Esophagus (tissue), 2 donors: Measurements from ENCODE around the gene TMEM9. TPM values are rescaled to one million over a fixed set of nuclear protein-coding genes. Genes with fewer than 3 reads are reported as not detected.

Experiments
- H3K27ac ChIP-seq, 2 donors: one replicate each; pipeline ENCODE4 v1.5.1; 2013; ENCODE audit warnings: low read depth in 2 of 2, mild to moderate bottlenecking in 2 of 2, inconsistent platforms in 1 of 2, low read length in 1 of 2, moderate library complexity in 1 of 2
- H3K27me3 ChIP-seq, 2 donors: one replicate each; pipeline ENCODE4 v1.6.1; 2013; ENCODE audit warnings: low read length in 2 of 2, control low read depth in 1 of 2, mild to moderate bottlenecking in 1 of 2; ENCODE audit not compliant: insufficient read depth in 2 of 2, control insufficient read depth in 1 of 2
- H3K36me3 ChIP-seq, 2 donors: one replicate each; pipeline ENCODE4 v1.6.1; 2013; ENCODE audit warnings: low read length in 1 of 2; ENCODE audit not compliant: control insufficient read depth in 2 of 2, insufficient read depth in 2 of 2
- H3K4me1 ChIP-seq, 2 donors: one replicate each; pipeline ENCODE4 v1.6.1; 2013; ENCODE audit warnings: low read length in 1 of 2; ENCODE audit not compliant: control insufficient read depth in 2 of 2, insufficient read depth in 2 of 2
- H3K4me3 ChIP-seq, 2 donors: one replicate each; pipeline ENCODE4 v1.5.1; 2013; ENCODE audit warnings: low read length in 2 of 2, mild to moderate bottlenecking in 2 of 2, low read depth in 1 of 2, moderate library complexity in 1 of 2
- H3K9me3 ChIP-seq, 2 donors: one replicate each; pipeline ENCODE4 v1.6.1; 2013; ENCODE audit warnings: mild to moderate bottlenecking in 2 of 2, low read depth in 1 of 2, low read length in 1 of 2, moderate library complexity in 1 of 2; ENCODE audit not compliant: control insufficient read depth in 2 of 2, insufficient read depth in 1 of 2
- WGBS, 2 donors: extraction: QIAGEN DNeasy Blood & Tissue Kit; methylation state at CpG; one replicate each; pipeline ENCODE4 v1.1.7; 2013; 5-methylcytosine and 5-hydroxymethylcytosine counted together
- polyA plus RNA-seq, 2 donors: library from polyadenylated mRNA; stranded (reverse); fragments of 200-250 nt; gene quantifications; one replicate each; pipeline ENCODE4 v1.2.3, GENCODE V29; 2013
- donor health status: healthy with polysubstance abuse.
- donor health status: Bipolar disorder and iron deficiency.

The TMEM9 gene
- polyA plus RNA-seq, 2 donors = 13.2 to 25.7 TPM

DNA sequence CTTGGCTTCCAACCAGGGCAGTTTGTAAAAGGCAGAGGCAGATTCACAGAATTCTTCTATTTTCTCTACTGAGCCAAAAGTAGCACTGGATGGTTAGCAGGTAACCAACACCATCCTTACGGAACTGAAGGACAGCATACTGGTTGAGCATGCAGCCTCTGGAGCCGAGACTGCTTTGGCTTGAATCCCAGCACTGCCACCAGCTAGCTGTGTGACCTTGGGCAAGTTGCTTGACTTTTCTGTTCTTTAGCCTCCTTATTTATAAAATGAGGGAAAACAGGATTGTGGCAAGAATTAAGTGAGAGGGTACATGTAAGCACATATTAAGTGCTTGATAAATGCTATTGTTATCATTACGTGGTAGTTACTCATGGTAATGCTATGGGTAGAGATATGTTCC, 61.5 kb downstream of the TMEM9 start:
- no peaks in the 10 kb centered on the region for H3K27me3 ChIP-seq
- no peaks in the 10 kb centered on the region for H3K4me1 ChIP-seq
- 79 to 84% methylated on average over 3 of the region's 3 CpGs for WGBS, 2 donors
- H3K9me3 ChIP-seq = no peaks in the 10 kb centered on the region
- H3K4me3 ChIP-seq = no peak overlapping the region
- H3K27ac ChIP-seq = no peak overlapping the region
- no peaks in the 10 kb centered on the region for H3K36me3 ChIP-seq

DNA sequence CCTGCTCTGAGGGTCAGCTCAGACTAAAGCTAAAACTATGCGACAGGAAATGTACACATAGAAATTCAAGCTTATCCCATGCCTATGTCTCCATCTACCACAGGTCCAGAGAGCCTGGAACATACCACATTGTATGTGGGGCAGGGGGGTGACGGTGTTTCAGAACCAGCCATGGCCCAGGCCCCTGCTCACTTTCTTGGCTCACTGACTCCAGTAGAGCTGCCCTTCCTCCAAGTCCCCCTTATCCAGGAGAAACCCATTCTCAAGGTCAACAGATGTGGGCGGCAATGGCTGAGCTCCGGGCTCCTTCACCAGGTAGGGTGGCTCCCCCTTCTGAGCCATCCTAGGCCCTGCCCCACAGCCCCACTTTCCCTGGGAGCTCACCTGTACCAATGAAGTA, 63.0 kb downstream of the TMEM9 start:
- no peak overlapping the region for H3K4me3 ChIP-seq
- 86 to 89% methylated on average over 4 of the region's 4 CpGs for WGBS, 2 donors
- no peaks in the 10 kb centered on the region for H3K36me3 ChIP-seq
- H3K27ac ChIP-seq = no peak overlapping the region
- H3K4me1 ChIP-seq = no peaks in the 10 kb centered on the region
- H3K27me3 ChIP-seq = no peaks in the 10 kb centered on the region
- no peaks in the 10 kb centered on the region for H3K9me3 ChIP-seq

GRCh38 chr1:201090541-201090940, 63.7 kb downstream of the TMEM9 start:
- no peaks in the 10 kb centered on the region for H3K9me3 ChIP-seq
- no peaks in the 10 kb centered on the region for H3K27me3 ChIP-seq
- no peaks in the 10 kb centered on the region for H3K36me3 ChIP-seq
- no peak overlapping the region for H3K27ac ChIP-seq
- no peak overlapping the region for H3K4me3 ChIP-seq
- 59 to 72% methylated on average over 4 of the region's 4 CpGs for WGBS, 2 donors
- no peaks in the 10 kb centered on the region for H3K4me1 ChIP-seq

- Histone ChIP-seq H3K4me1 (no peaks in the 10 kb centered on the region), H3K9me3 (no peaks in the 10 kb centered on the region), H3K4me3 (no peak overlapping the region), H3K36me3 (no peaks in the 10 kb centered on the region), H3K27me3 (no peaks in the 10 kb centered on the region), H3K27ac (no peak overlapping the region)
- WGBS, 2 donors = 56 to 74% methylated on average over 5 of the region's 5 CpGs
Observed at GRCh38 chr1:201089596-201089995, 64.7 kb downstream of the TMEM9 start.

- H3K27ac ChIP-seq = no peak overlapping the region
- no peaks in the 10 kb centered on the region for H3K36me3 ChIP-seq
- H3K4me1 ChIP-seq = no peaks in the 10 kb centered on the region
- 78 to 87% methylated on average over 19 of the region's 19 CpGs for WGBS, 2 donors
- H3K4me3 ChIP-seq = no peak overlapping the region
- H3K9me3 ChIP-seq = no peaks in the 10 kb centered on the region
- no peaks in the 10 kb centered on the region for H3K27me3 ChIP-seq
Observed at GRCh38 chr1:201088901-201089525, 65.3 kb downstream of the TMEM9 start.

GRCh38 chr1:201088395-201088794, 65.9 kb downstream of the TMEM9 start:
- 49 to 53% methylated on average over 4 of the region's 4 CpGs for WGBS, 2 donors
- H3K4me3 ChIP-seq = no peak overlapping the region

GRCh38 chr1:201085902-201086735, 68.2 kb downstream of the TMEM9 start:
- H3K4me1 ChIP-seq = no peaks in the 10 kb centered on the region
- WGBS, 2 donors = 75% methylated on average over 12 of the region's 12 CpGs
- no peak overlapping the region for H3K27ac ChIP-seq
- H3K36me3 ChIP-seq = no peaks in the 10 kb centered on the region
- no peak overlapping the region for H3K4me3 ChIP-seq
- no peaks in the 10 kb centered on the region for H3K9me3 ChIP-seq
- H3K27me3 ChIP-seq = no peaks in the 10 kb centered on the region

More at GRCh38 chr1:201088395-201088794, 65.9 kb downstream of the TMEM9 start:
- H3K27me3 ChIP-seq = no peaks in the 10 kb centered on the region
- H3K36me3 ChIP-seq = no peaks in the 10 kb centered on the region
- H3K9me3 ChIP-seq = no peaks in the 10 kb centered on the region
- no peak overlapping the region for H3K27ac ChIP-seq
- H3K4me1 ChIP-seq = no peaks in the 10 kb centered on the region

Other genes with a start within 250 kb of the TMEM9 start
- gene KIF21B, start 130.8 kb downstream of the TMEM9 start, polyA plus RNA-seq = under 1 TPM; 0.28 to 0.71 TPM
- not detected for gene CACNA1S, start 42.0 kb downstream of the TMEM9 start, polyA plus RNA-seq
- gene ASCL5, start 27.3 kb downstream of the TMEM9 start, polyA plus RNA-seq = not detected
- gene IGFN1, start 36.4 kb upstream of the TMEM9 start, polyA plus RNA-seq = under 1 TPM; 0.01 to 0.02 TPM
- 100 to 1,000 TPM; 124 to 282 TPM for gene PKP1, start 129.0 kb upstream of the TMEM9 start, polyA plus RNA-seq
- 1 to 10 TPM; 7.1 to 7.5 TPM for gene TNNT2, start 223.2 kb upstream of the TMEM9 start, polyA plus RNA-seq
- 100 to 1,000 TPM; 275 to 286 TPM for gene LAD1, start 244.8 kb upstream of the TMEM9 start, polyA plus RNA-seq